ENCODE measurements around the gene SHLD1.
"Not testable (repeated sequence)": the region's sequence is repeated elsewhere in the genome, so short reads cannot be mapped to it uniquely, and the experiment has no call there.

GRCh38 chr20:5781367-5781766, 31.2 kb downstream of the SHLD1 start:
- not testable (repeated sequence) for TF ChIP-seq MAX (IDR thresholded peaks at IDR 0.05; ENCODE audit: insufficient read depth, insufficient read length); CTCF (IDR thresholded peaks at IDR 0.05; ENCODE audit: extremely low read depth in 1 of 2, insufficient read depth in 1 of 2, low read depth in 1 of 2, low read length in 2 of 2); POLR2A (IDR thresholded peaks at IDR 0.05; ENCODE audit: low read depth, low read length); MYC (IDR thresholded peaks at IDR 0.05; ENCODE audit: low read depth, low read length)
